A549 (cell line): ENCODE data around the gene TTC7B. TPM values are rescaled to one million over a fixed set of nuclear protein-coding genes. Genes with fewer than 3 reads are reported as not detected.

Source experiments
- ATAC-seq, 2 experiments: fragments of 200-7000 bp in 1 of 2; fragments of >200 bp in 1 of 2; cut with Nextera tagmentation in 1 of 2; cut with Tn5 transposase in 1 of 2; 3 replicates each; pipeline versions ENCODE4 v1.8.0 to v1.9.1; 2018 to 2020; ENCODE audit warnings: mild to moderate bottlenecking in 1 of 2, moderate library complexity in 1 of 2
- CTCF ChIA-PET: fragments of 300-600 bp; sonication (Branson Sonifier 250); formaldehyde crosslinking; extraction: SDS; loops from one replicate; lab custom pipeline; 2021; ENCODE audit warnings: antibody characterized with exemption, inconsistent platforms; lab: Yijun Ruan, JAX
- POLR2A ChIA-PET: fragments of 350-600 bp; formaldehyde crosslinking; extraction: SDS; loops from one replicate; lab custom pipeline; 2021; ENCODE audit warnings: antibody characterized with exemption, inconsistent platforms; lab: Yijun Ruan, JAX
- DNase-seq, 2 experiments: peaks; one replicate each; pipeline versions ENCODE4 v3.0.0 to v3.0.0-alpha.2; 2011 to 2016; ENCODE audit warnings: low read depth in 1 of 2, low spot score in 1 of 2
- FAIRE-seq: peaks from 2 replicates; lab custom pipeline; 2011; peaks lifted over from hg19 to GRCh38; lab: Jason Lieb, UNC
- H3K27ac ChIP-seq, 2 experiments: fragments of >200 bp; sonication (Bioruptor Twin); formaldehyde crosslinking; 3 replicates each; pipeline ENCODE4 v1.5.1; 2016 to 2017
- H3K4me1 ChIP-seq: fragments of >200 bp; sonication (Bioruptor Twin); formaldehyde crosslinking; 3 replicates; pipeline ENCODE4 v1.6.1; 2016
- H3K4me2 ChIP-seq: fragments of >200 bp; sonication (Bioruptor Twin); formaldehyde crosslinking; 3 replicates; pipeline ENCODE4 v1.6.1; 2016
- H3K4me3 ChIP-seq: fragments of >200 bp; sonication (Bioruptor Twin); formaldehyde crosslinking; 3 replicates; pipeline ENCODE4 v1.5.1; 2016
- H3K9me3 ChIP-seq: fragments of >200 bp; sonication (Bioruptor Twin); formaldehyde crosslinking; 3 replicates; pipeline ENCODE4 v1.6.1; 2016
- ATOH8 ChIP-seq: fragments of 250-450 bp; sonication (Bioruptor Pico); IDR thresholded peaks from 2 replicates; pipeline ENCODE4 v1.5.0; 2020; ENCODE audit warnings: low read depth, mild to moderate bottlenecking, moderate library complexity
- BCL3 ChIP-seq: fragments of >200 bp; sonication (Bioruptor Twin); formaldehyde crosslinking; IDR thresholded peaks from 3 replicates; pipeline ENCODE4 v1.6.1; 2016
- CBX8 ChIP-seq: fragments of 200-600 bp; sonication (generic); IDR thresholded peaks from 2 replicates; pipeline ENCODE4 v1.6.1; 2016
- CEBPB ChIP-seq, 2 experiments: fragments of >200 bp in 1 of 2; sonication (Bioruptor Twin) in 1 of 2; formaldehyde crosslinking in 1 of 2; IDR thresholded peaks; 2 replicates each; pipeline ENCODE4 v1.6.1; 2012 to 2016
- CHD4 ChIP-seq: fragments of 200-600 bp; sonication (generic); IDR thresholded peaks from 2 replicates; pipeline ENCODE4 v1.6.1; 2016; ENCODE audit warnings: antibody characterized with exemption, mild to moderate bottlenecking, borderline replicate concordance
- ESRRA ChIP-seq: fragments of 150-350 bp; IDR thresholded peaks from 2 replicates; pipeline ENCODE4 v1.6.1; 2014; ENCODE audit warnings: mild to moderate bottlenecking, low read length, borderline replicate concordance
- FOXS1 ChIP-seq: fragments of 250-450 bp; sonication (Bioruptor Pico); IDR thresholded peaks from 2 replicates; pipeline ENCODE4 v1.5.0; 2020; ENCODE audit warnings: mild to moderate bottlenecking, moderate library complexity
- HDAC2 ChIP-seq: fragments of 200-600 bp; sonication (generic); IDR thresholded peaks from 2 replicates; pipeline ENCODE4 v1.6.1; 2016
- HES2 ChIP-seq: fragments of >200 bp; sonication (Bioruptor Twin); formaldehyde crosslinking; IDR thresholded peaks from 2 replicates; pipeline ENCODE4 v1.6.1; 2016
- JUN ChIP-seq, 2 experiments: fragments of >200 bp; sonication (Bioruptor Twin); formaldehyde crosslinking; IDR thresholded peaks; 2 replicates in 1 of 2; 3 replicates in 1 of 2; pipeline ENCODE4 v1.6.1; 2016 to 2017
- MAFK ChIP-seq: fragments of 450-650 bp; IDR thresholded peaks from 2 replicates; pipeline ENCODE4 v1.6.1; 2014; ENCODE audit not compliant: partially characterized antibody
- NPAS2 ChIP-seq: fragments of 250-450 bp; sonication (Bioruptor Pico); IDR thresholded peaks from 2 replicates; pipeline ENCODE4 v1.8.0; 2022; ENCODE audit warnings: mild to moderate bottlenecking, moderate library complexity, borderline replicate concordance
- PHF8 ChIP-seq: fragments of 200-600 bp; sonication (generic); IDR thresholded peaks from 2 replicates; pipeline ENCODE4 v1.6.1; 2016; ENCODE audit warnings: low read depth, mild to moderate bottlenecking, antibody characterized with exemption, moderate library complexity, borderline replicate concordance
- POLR2AphosphoS2 ChIP-seq: conservative IDR thresholded peaks from 2 replicates; pipeline ENCODE4 v1.6.1; 2012; ENCODE audit warnings: low read length, improper control_type of control experiment, inconsistent platforms
- RARB ChIP-seq: fragments of 250-450 bp; sonication (Bioruptor Pico); IDR thresholded peaks from 2 replicates; pipeline ENCODE4 v1.8.0; 2021; ENCODE audit warnings: mild to moderate bottlenecking, moderate library complexity
- RCOR1 ChIP-seq: fragments of 150-350 bp; IDR thresholded peaks from 2 replicates; pipeline ENCODE4 v1.6.1; 2014; ENCODE audit warnings: antibody characterized with exemption, low read length, low read depth
- REST ChIP-seq: fragments of 200-600 bp; sonication (generic); IDR thresholded peaks from 2 replicates; pipeline ENCODE4 v1.6.1; 2016; ENCODE audit warnings: antibody characterized with exemption, mild to moderate bottlenecking, moderate library complexity
- RNF2 ChIP-seq: fragments of 200-600 bp; sonication (generic); IDR thresholded peaks from 2 replicates; pipeline ENCODE4 v1.6.1; 2016; ENCODE audit warnings: low read depth, mild to moderate bottlenecking, antibody characterized with exemption, moderate library complexity, borderline replicate concordance
- SMC3 ChIP-seq: fragments of >200 bp; sonication (Bioruptor Twin); formaldehyde crosslinking; IDR thresholded peaks from 3 replicates; pipeline ENCODE4 v1.6.1; 2018; ENCODE audit warnings: inconsistent platforms
- USF2 ChIP-seq: fragments of 450-650 bp; IDR thresholded peaks from 2 replicates; pipeline ENCODE4 v1.6.1; 2014; ENCODE audit warnings: antibody characterized with exemption
- ZNF302 ChIP-seq: fragments of 250-450 bp; sonication (Bioruptor Pico); IDR thresholded peaks from 2 replicates; pipeline ENCODE4 v1.9.0; 2021; ENCODE audit warnings: inconsistent platforms, mild to moderate bottlenecking, moderate library complexity
- WGBS: methylation state at CpG from one replicate; pipeline ENCODE4 v1.1.6; 2017; ENCODE audit errors: missing lambda C conversion rate; 5-methylcytosine and 5-hydroxymethylcytosine counted together
- polyA plus RNA-seq, 4 experiments: library from polyadenylated mRNA; depleted of rRNA in 3 of 4; stranded (reverse); fragments of >200 nt; fragmentation: RNase III in 1 of 4; extraction: RNeasy Plus Mini Kit Qiagen cat#74134 plus additional on column Dnase treatment in 1 of 4; gene quantifications; 2 replicates in 3 of 4; 3 replicates in 1 of 4; pipeline ENCODE4 v1.2.3, GENCODE V29; 2011 to 2017

The TTC7B gene
- polyA plus RNA-seq, 2 of the 4 experiments (the other 2 are of a cell fraction), result 16.6 to 28.0 TPM

GRCh38 chr14:90669731-90670130 lies 146.5 kb downstream of the TTC7B start (continued):
- no peak for TF ChIP-seq USF2
- TF ChIP-seq HDAC2, result no peak
- no peak for TF ChIP-seq REST
- no peak for TF ChIP-seq CBX8
- no peak for TF ChIP-seq HES2
- no peak for TF ChIP-seq CHD4
- TF ChIP-seq ATOH8 (CRISPR knock-in tag), result no peak

GRCh38 chr14:90666571-90666970 lies 149.7 kb downstream of the TTC7B start:
- Histone ChIP-seq H3K27ac (no peak overlapping the region), H3K4me2 (no peak overlapping the region), H3K9me3 (no peaks in the 10 kb centered on the region), H3K4me3 (no peak overlapping the region), H3K4me1 (no peaks in the 10 kb centered on the region)
- ChIA-PET POLR2A (no interaction called here), CTCF (interaction anchor here (1.1 to 3.4 kb wide), 3 partner anchors 14 to 377 kb away, joined by 3 to 12 read pairs (median 5); no protein-coding TSS in a partner anchor)
- 67% methylated on average over 3 of the region's 3 CpGs for WGBS
- no peak for TF ChIP-seq FOXS1
- no peak for ATAC-seq
- no peak for FAIRE-seq
- DNase-seq, result no peak

GRCh38 chr14:90665321-90666000 lies 150.8 kb downstream of the TTC7B start:
- 78% methylated on average over 9 of the region's 9 CpGs for WGBS
- POLR2A ChIA-PET, result no interaction called here

GRCh38 chr14:90664911-90665310 lies 151.3 kb downstream of the TTC7B start:
- no peaks in the 10 kb centered on the region for H3K4me1 ChIP-seq
- no peak for DNase-seq
- CTCF ChIA-PET, result interaction anchor here (1.5 to 3.4 kb wide), 2 partner anchors 15 to 33 kb away, joined by 5 to 12 read pairs; no protein-coding TSS in a partner anchor
- TF ChIP-seq RARB (CRISPR knock-in tag) (no peak), BCL3 (no peak), CEBPB (IDR thresholded peaks at IDR 0.05) (no peak), SMC3 (no peak), NPAS2 (CRISPR knock-in tag) (no peak), PHF8 (no peak), POLR2AphosphoS2 (no peak), MAFK (no peak), ZNF302 (no peak), ESRRA (no peak), RCOR1 (no peak)
- POLR2A ChIA-PET, result no interaction called here
- no peak for ATAC-seq
- no peak overlapping the region for H3K4me2 ChIP-seq
- 65% methylated on average over 1 of the region's 1 CpG for WGBS
- no peaks in the 10 kb centered on the region for H3K9me3 ChIP-seq
- H3K27ac ChIP-seq, result no peak overlapping the region
- no peak overlapping the region for H3K4me3 ChIP-seq
- no peak for FAIRE-seq

More at GRCh38 chr14:90665321-90666000, 150.8 kb downstream of the TTC7B start:
- DNase-seq (no peak), FAIRE-seq (no peak), ATAC-seq (no peak)
- Histone ChIP-seq H3K4me3 (no peak overlapping the region), H3K9me3 (no peaks in the 10 kb centered on the region), H3K4me2 (no peak overlapping the region), H3K4me1 (no peaks in the 10 kb centered on the region), H3K27ac (no peak overlapping the region)
- CTCF ChIA-PET, result interaction anchor here (1.1 to 3.4 kb wide), 3 partner anchors 15 to 376 kb away, joined by 3 to 12 read pairs (median 5); no protein-coding TSS in a partner anchor
- no peak for TF ChIP-seq POLR2AphosphoS2
- TF ChIP-seq RARB (CRISPR knock-in tag), result no peak
- no peak for TF ChIP-seq RNF2
- no peak for TF ChIP-seq JUN (IDR thresholded peaks at IDR 0.05)
